ENCODE data around the gene SGCG. TPM values are rescaled to one million over a fixed set of nuclear protein-coding genes. Genes with fewer than 3 reads are reported as not detected.

The SGCG gene
- polyA plus RNA-seq, 1 donor from 2014 or later: not detected

DNA sequence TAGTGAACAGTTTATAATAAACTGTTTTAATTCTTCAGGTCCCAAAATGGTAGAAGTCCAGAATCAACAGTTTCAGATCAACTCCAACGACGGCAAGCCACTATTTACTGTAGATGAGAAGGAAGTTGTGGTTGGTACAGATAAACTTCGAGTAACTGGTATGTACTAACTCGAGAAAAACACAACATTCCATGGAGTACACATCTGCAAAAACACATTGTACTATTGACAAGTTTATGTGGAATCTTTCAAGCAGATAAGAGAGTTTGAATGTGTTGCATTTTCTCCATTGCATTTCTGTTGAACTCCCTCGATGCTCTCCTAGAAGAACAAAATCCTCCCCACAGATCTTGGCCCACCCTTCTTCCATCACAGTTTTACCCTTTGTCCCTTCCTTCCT, 98.5 kb downstream of the SGCG start:
- Histone ChIP-seq H3K4me2 (ENCODE audit: low read length) (no peak overlapping the region), H3K4me3 (ENCODE audit: low read length) (no peak overlapping the region), H3K36me3 (ENCODE audit: insufficient read depth, low read length) (no peaks in the 10 kb centered on the region), H3K9me2 (ENCODE audit: insufficient read depth, low read length) (no peaks in the 10 kb centered on the region), H2AFZ (ENCODE audit: low read depth, low read length) (no peak overlapping the region), H3K27me3 (ENCODE audit: insufficient read depth, low read depth, low read length) (no peaks in the 10 kb centered on the region), H3K9ac (ENCODE audit: low read length) (no peak overlapping the region), H4K20me1 (ENCODE audit: insufficient read depth) (no peaks in the 10 kb centered on the region), H3K79me2 (replicated peaks; ENCODE audit: insufficient read depth, low read length) (no peaks in the 10 kb centered on the region), H3F3A (ENCODE audit: insufficient read depth, low read length, poor library complexity, severe bottlenecking) (no peaks in the 10 kb centered on the region), H3K9me3 (ENCODE audit: low read length) (no peaks in the 10 kb centered on the region), H3K27ac (ENCODE audit: low read length) (no peak overlapping the region)
- TF ChIP-seq, protein P1, sequence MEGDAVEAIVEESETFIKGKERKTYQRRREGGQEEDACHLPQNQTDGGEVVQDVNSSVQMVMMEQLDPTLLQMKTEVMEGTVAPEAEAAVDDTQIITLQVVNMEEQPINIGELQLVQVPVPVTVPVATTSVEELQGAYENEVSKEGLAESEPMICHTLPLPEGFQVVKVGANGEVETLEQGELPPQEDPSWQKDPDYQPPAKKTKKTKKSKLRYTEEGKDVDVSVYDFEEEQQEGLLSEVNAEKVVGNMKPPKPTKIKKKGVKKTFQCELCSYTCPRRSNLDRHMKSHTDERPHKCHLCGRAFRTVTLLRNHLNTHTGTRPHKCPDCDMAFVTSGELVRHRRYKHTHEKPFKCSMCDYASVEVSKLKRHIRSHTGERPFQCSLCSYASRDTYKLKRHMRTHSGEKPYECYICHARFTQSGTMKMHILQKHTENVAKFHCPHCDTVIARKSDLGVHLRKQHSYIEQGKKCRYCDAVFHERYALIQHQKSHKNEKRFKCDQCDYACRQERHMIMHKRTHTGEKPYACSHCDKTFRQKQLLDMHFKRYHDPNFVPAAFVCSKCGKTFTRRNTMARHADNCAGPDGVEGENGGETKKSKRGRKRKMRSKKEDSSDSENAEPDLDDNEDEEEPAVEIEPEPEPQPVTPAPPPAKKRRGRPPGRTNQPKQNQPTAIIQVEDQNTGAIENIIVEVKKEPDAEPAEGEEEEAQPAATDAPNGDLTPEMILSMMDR (IDR thresholded peaks at IDR 0.05; ENCODE audit: poor library complexity, severe bottlenecking): no peak
- no peak for TF ChIP-seq TAF1 (IDR thresholded peaks at IDR 0.05; ENCODE audit: low read depth)

- Histone ChIP-seq H3K36me3 (ENCODE audit: insufficient read depth, low read length) (no peaks in the 10 kb centered on the region), H3K27me3 (ENCODE audit: insufficient read depth, low read depth, low read length) (no peaks in the 10 kb centered on the region), H3F3A (ENCODE audit: insufficient read depth, low read length, poor library complexity, severe bottlenecking) (no peaks in the 10 kb centered on the region), H3K79me2 (replicated peaks; ENCODE audit: insufficient read depth, low read length) (no peaks in the 10 kb centered on the region), H3K9ac (ENCODE audit: low read length) (no peak overlapping the region), H3K4me3 (ENCODE audit: low read length) (no peak overlapping the region), H3K27ac (ENCODE audit: low read length) (no peak overlapping the region), H4K20me1 (ENCODE audit: insufficient read depth) (no peaks in the 10 kb centered on the region), H3K4me2 (ENCODE audit: low read length) (no peak overlapping the region), H2AFZ (ENCODE audit: low read depth, low read length) (no peak overlapping the region), H3K9me2 (ENCODE audit: insufficient read depth, low read length) (no peaks in the 10 kb centered on the region), H3K9me3 (ENCODE audit: low read length) (no peaks in the 10 kb centered on the region)
- TF ChIP-seq POLR2AphosphoS5 (IDR thresholded peaks at IDR 0.05): no peak
- no peak for TF ChIP-seq MXI1 (conservative IDR thresholded peaks at IDR 0.05; ENCODE audit: poor library complexity, severe bottlenecking)
- TF ChIP-seq, protein P1 (IDR thresholded peaks at IDR 0.05; ENCODE audit: poor library complexity, severe bottlenecking): no peak
- no peak for TF ChIP-seq REST (IDR thresholded peaks at IDR 0.05; ENCODE audit: borderline replicate concordance)
- no peak for TF ChIP-seq TAF1 (IDR thresholded peaks at IDR 0.05; ENCODE audit: low read depth)
- TF ChIP-seq EP300 (conservative IDR thresholded peaks at IDR 0.05; ENCODE audit: poor library complexity, severe bottlenecking): no peak
- no peak for TF ChIP-seq RAD21 (conservative IDR thresholded peaks at IDR 0.05)
- TF ChIP-seq EZH2 (IDR thresholded peaks at IDR 0.05; ENCODE audit: borderline replicate concordance, insufficient read depth, low read length, poor library complexity, severe bottlenecking): no peak
- TF ChIP-seq SMC3 (conservative IDR thresholded peaks at IDR 0.05; ENCODE audit: poor library complexity): no peak
Observed at GRCh38 chr13:23288564-23288963, 107.8 kb downstream of the SGCG start.
